Activated CD4-positive, alpha-beta T cell treated with anti-CD3 and anti-CD28 coated beads for 36 hours (primary cell): ENCODE data around the gene GRPEL2. TPM values are rescaled to one million over a fixed set of nuclear protein-coding genes. Genes with fewer than 3 reads are reported as not detected.
A peak's percentile ranks its signal among the peaks of the same experiment; 100 is the strongest.

ENCODE experiments used
- ATAC-seq: fragments of 200-7000 bp; cut with Tn5 transposase; one replicate; pipeline ENCODE4 v1.10.0; 2021; ENCODE audit warnings: mild to moderate bottlenecking, moderate library complexity
- CTCF ChIA-PET: fragments of 350-600 bp; sonication (Branson Sonifier 250); formaldehyde crosslinking; loops from one replicate; lab custom pipeline; 2021; ENCODE audit warnings: antibody characterized with exemption; lab: Charles Lee
- POLR2A ChIA-PET: fragments of 350-600 bp; sonication (Branson Sonifier 250); formaldehyde crosslinking; loops from one replicate; lab custom pipeline; 2021; ENCODE audit warnings: antibody characterized with exemption, inconsistent platforms; lab: Charles Lee
- DNase-seq: peaks from one replicate; pipeline ENCODE4 v3.0.0-alpha.2; 2020
- H3K27ac Mint-ChIP-seq: one replicate; pipeline ENCODE4 v1.8.0; 2021; ENCODE audit warnings: mixed read lengths
- H3K27me3 Mint-ChIP-seq: one replicate; pipeline ENCODE4 v1.8.0; 2021; ENCODE audit warnings: mixed read lengths
- H3K36me3 Mint-ChIP-seq: one replicate; pipeline ENCODE4 v1.8.0; 2021; ENCODE audit warnings: low read depth, mixed read lengths
- H3K4me1 Mint-ChIP-seq: one replicate; pipeline ENCODE4 v1.8.0; 2021; ENCODE audit warnings: mixed read lengths
- H3K4me3 Mint-ChIP-seq: one replicate; pipeline ENCODE4 v1.8.0; 2021; ENCODE audit warnings: mild to moderate bottlenecking, moderate library complexity, mixed read lengths
- H3K9me3 Mint-ChIP-seq: one replicate; pipeline ENCODE4 v1.8.0; 2021; ENCODE audit warnings: low read depth, mixed read lengths
- intact Hi-C, 2 experiments: fragments of 100-400 bp; cut with DNase I in 1 of 2; cut with micrococcal nuclease in 1 of 2; formaldehyde crosslinking; loops; one replicate each; pipeline versions ENCODE4 v1.14.2 to v1.15.1; 2022 to 2024; cut with DNase I, micrococcal nuclease
- total RNA-seq, 2 experiments: library from RNA; stranded (reverse); gene quantifications; one replicate each; pipeline ENCODE4 v1.2.3, GENCODE V29; 2021

The GRPEL2 gene
- total RNA-seq, 2 experiments from 2014 or later: 27.1 to 37.2 TPM

- no peaks in the 10 kb centered on the region for H3K9me3 Mint-ChIP-seq
Observed at GRCh38 chr5:149338364-149338763, 6.9 kb upstream of the GRPEL2 start.

DNA sequence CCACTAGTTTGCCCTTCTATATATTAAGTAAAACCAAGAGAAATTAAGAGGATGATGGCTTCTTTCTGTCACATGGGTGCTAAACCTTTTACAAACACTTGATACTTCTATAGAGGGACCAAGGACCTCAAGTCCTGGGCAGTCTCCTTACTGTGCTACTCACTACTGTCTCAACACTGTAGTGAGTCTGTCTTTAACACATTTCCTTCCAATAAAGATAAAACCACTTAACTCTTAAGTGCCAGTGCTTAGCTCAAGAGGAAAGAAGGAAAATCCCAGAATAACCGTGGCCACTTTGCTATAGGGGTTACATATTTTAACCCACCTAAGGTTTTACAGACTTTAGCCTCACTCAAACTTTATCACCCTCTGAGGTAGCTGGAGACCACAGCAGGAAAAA lies 4.4 kb upstream of the GRPEL2 start:
- Mint-ChIP-seq H3K36me3 (peaks cover 2% of the 10 kb centered on the region), H3K4me1 (peaks cover 15% of the 10 kb centered on the region), H3K27me3 (peaks cover 2% of the 10 kb centered on the region), H3K9me3 (no peaks in the 10 kb centered on the region), H3K4me3 (no peak overlapping the region), H3K27ac (no peak overlapping the region)
- POLR2A ChIA-PET: interaction anchor here (0.6 kb wide), 1 partner anchor 17 kb away, joined by 4 read pairs; the partner anchor contains the start of gene PCYOX1L
- no peak for ATAC-seq
- DNase-seq: no peak
- CTCF ChIA-PET: interaction anchor here (1.0 to 1.7 kb wide), 4 partner anchors 23 to 32 kb away, joined by 4 read pairs; no protein-coding TSS in a partner anchor
- intact Hi-C loops: no loop called here

More at GRCh38 chr5:149338364-149338763, 6.9 kb upstream of the GRPEL2 start:
- no peaks in the 10 kb centered on the region for H3K36me3 Mint-ChIP-seq
- peaks cover 2% of the 10 kb centered on the region for H3K27me3 Mint-ChIP-seq
- CTCF ChIA-PET: interaction anchor here (0.8 kb wide), 1 partner anchor 31 kb away, joined by 3 read pairs; no protein-coding TSS in a partner anchor
- ATAC-seq: no peak
- no peak overlapping the region for H3K27ac Mint-ChIP-seq
- DNase-seq: no peak
- POLR2A ChIA-PET: no interaction called here
- intact Hi-C loops: no loop called here
- no peak overlapping the region for H3K4me3 Mint-ChIP-seq
- no peaks in the 10 kb centered on the region for H3K4me1 Mint-ChIP-seq

DNA sequence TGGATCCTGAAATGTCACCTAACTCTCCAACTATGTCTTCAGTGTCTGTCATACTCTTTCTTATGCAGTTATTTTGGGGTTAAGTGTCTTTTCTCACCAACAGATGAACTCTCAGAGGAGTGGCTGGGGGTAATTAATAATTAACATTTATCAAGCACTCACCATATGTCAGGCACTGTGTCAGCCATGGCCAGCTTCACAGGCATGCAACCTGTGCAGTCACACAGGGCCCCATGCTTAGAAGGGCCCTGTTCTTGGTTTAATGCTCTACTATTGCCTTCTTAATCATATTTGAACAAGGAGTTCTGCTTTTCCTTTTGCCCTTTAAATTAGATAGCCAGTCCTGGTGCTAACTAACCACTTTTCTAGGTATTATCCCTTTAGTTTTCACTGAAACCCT lies 3.4 kb upstream of the GRPEL2 start:
- Mint-ChIP-seq H3K27me3 (peaks cover 2% of the 10 kb centered on the region), H3K9me3 (no peaks in the 10 kb centered on the region), H3K36me3 (peaks cover 10% of the 10 kb centered on the region), H3K27ac (no peak overlapping the region), H3K4me1 (peaks cover 16% of the 10 kb centered on the region), H3K4me3 (no peak overlapping the region)
- ChIA-PET POLR2A (no interaction called here), CTCF (interaction anchor here (0.5 to 1.7 kb wide), 5 partner anchors 19 to 764 kb away, joined by 3 to 8 read pairs (median 4); no protein-coding TSS in a partner anchor)
- intact Hi-C loops: no loop called here
- ATAC-seq (no peak), DNase-seq (no peak)

DNA sequence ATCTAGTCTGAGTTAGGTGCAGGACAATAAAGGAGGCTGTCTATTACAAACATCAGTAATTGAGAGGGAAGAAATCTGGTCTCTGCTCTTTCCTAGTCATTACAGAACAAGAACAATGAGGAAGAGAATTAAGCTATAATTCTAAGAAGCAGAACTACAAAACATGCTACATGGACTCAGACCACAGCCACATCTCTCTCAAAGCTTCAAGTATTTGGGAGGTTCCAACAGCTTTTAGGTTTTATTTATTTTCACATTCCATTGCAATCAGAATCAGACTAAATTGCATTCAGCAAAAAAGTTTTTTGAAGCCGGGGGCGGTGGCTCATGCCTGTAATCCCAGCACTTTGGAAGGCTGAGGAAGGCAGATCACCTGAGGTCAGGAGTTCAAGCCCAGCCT lies 1.1 kb upstream of the GRPEL2 start:
- peak overlapping the region; percentile 96 for H3K4me3 Mint-ChIP-seq
- CTCF ChIA-PET: interaction anchor here (0.9 to 3.2 kb wide), 5 partner anchors 13 to 218 kb away, joined by 3 to 11 read pairs (median 4); no protein-coding TSS in a partner anchor
- intact Hi-C loops: no loop called here
- H3K27ac Mint-ChIP-seq: peak overlapping the region; percentile 99
- ATAC-seq (no peak), DNase-seq (no peak)
- H3K4me1 Mint-ChIP-seq: peaks cover 39% of the 10 kb centered on the region
- H3K9me3 Mint-ChIP-seq: no peaks in the 10 kb centered on the region
- H3K36me3 Mint-ChIP-seq: peaks cover 32% of the 10 kb centered on the region
- POLR2A ChIA-PET: interaction anchor here (1.1 kb wide), 1 partner anchor 9 kb away, joined by 3 read pairs; no protein-coding TSS in a partner anchor
- H3K27me3 Mint-ChIP-seq: no peaks in the 10 kb centered on the region

GRCh38 chr5:149345892-149346222 lies 558 bp downstream of the GRPEL2 start:
- no peaks in the 10 kb centered on the region for H3K27me3 Mint-ChIP-seq
- no peaks in the 10 kb centered on the region for H3K9me3 Mint-ChIP-seq
- peak overlapping the region; percentile 96 for H3K4me3 Mint-ChIP-seq
- H3K36me3 Mint-ChIP-seq: peaks cover 49% of the 10 kb centered on the region
- peak; percentile 6 for ATAC-seq
- ChIA-PET POLR2A (interaction anchor here (0.6 to 3.2 kb wide), 6 partner anchors 9 to 226 kb away, joined by 3 to 22 read pairs (median 6); partner anchors contain the start of genes CSNK1A1 and PCYOX1L), CTCF (interaction anchor here (0.7 to 3.2 kb wide), 10 partner anchors 8 to 577 kb away, joined by 3 to 12 read pairs (median 5); partner anchors contain the start of genes CSNK1A1 and PCYOX1L)
- peaks cover 55% of the 10 kb centered on the region for H3K4me1 Mint-ChIP-seq
- peak overlapping the region; percentile 99 for H3K27ac Mint-ChIP-seq
- peak; percentile 39 for DNase-seq
- intact Hi-C loops: loop anchor here (1.0 to 5.0 kb wide), 6 partner anchors 11 to 1011 kb away; partner anchors contain the start of genes CSNK1A1 (in 2 of the 2), FBXO38 (in 2 of the 2), HMGXB3 (in 1 of the 2) and TCOF1 (in 1 of the 2)

DNA sequence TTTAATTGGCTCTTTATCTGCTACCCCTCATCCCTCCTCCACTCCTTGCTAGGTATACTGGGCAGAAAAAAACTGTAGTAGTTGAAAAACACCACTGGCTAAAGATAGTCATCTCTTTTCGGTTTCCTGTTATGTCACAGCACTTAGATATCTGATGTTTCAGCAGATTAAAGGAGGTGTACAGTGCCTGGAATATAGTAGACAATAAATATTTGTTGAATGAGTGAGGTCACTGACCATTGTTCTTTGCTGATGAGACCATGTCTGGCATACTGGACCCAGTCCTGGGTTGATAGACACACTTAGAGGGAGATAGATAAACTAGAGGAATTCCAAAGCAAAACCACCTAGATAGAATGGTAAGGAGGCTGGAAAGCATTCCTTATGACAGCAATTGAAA lies 3.2 kb downstream of the GRPEL2 start:
- H3K27ac Mint-ChIP-seq: peak overlapping the region; percentile 91
- ATAC-seq (peak; percentile 17), DNase-seq (no peak)
- POLR2A ChIA-PET: interaction anchor here (0.7 kb wide), 1 partner anchor 14 kb away, joined by 3 read pairs; no protein-coding TSS in a partner anchor
- H3K27me3 Mint-ChIP-seq: no peaks in the 10 kb centered on the region
- peaks cover 75% of the 10 kb centered on the region for H3K4me1 Mint-ChIP-seq
- peak overlapping the region; percentile 96 for H3K4me3 Mint-ChIP-seq
- CTCF ChIA-PET: interaction anchor here (2.6 kb wide), 1 partner anchor 9 kb away, joined by 7 read pairs; the partner anchor contains the start of gene PCYOX1L
- peaks cover 72% of the 10 kb centered on the region for H3K36me3 Mint-ChIP-seq
- intact Hi-C loops: loop anchor here in 1 of 2 experiments (5.0 kb wide), 2 partner anchors 966 to 1009 kb away; partner anchors contain the start of genes FBXO38 and TCOF1
- H3K9me3 Mint-ChIP-seq: no peaks in the 10 kb centered on the region

- Mint-ChIP-seq H3K9me3 (no peaks in the 10 kb centered on the region), H3K27me3 (no peaks in the 10 kb centered on the region), H3K4me3 (no peak overlapping the region), H3K4me1 (peaks cover 73% of the 10 kb centered on the region), H3K27ac (peak overlapping the region; percentile 91), H3K36me3 (peaks cover 78% of the 10 kb centered on the region)
- ATAC-seq (no peak), DNase-seq (no peak)
- intact Hi-C loops: loop anchor here in 1 of 2 experiments (5.0 kb wide), 2 partner anchors 967 to 1008 kb away; partner anchors contain the start of genes FBXO38 and TCOF1
- ChIA-PET POLR2A (interaction anchor here (0.7 to 1.1 kb wide), 2 partner anchors 9 to 15 kb away, joined by 3 to 4 read pairs; partner anchors contain the start of gene PCYOX1L), CTCF (interaction anchor here (2.6 kb wide), 1 partner anchor 8 kb away, joined by 7 read pairs; the partner anchor contains the start of gene PCYOX1L)
Observed at GRCh38 chr5:149349382-149349781, 4.1 kb downstream of the GRPEL2 start.

DNA sequence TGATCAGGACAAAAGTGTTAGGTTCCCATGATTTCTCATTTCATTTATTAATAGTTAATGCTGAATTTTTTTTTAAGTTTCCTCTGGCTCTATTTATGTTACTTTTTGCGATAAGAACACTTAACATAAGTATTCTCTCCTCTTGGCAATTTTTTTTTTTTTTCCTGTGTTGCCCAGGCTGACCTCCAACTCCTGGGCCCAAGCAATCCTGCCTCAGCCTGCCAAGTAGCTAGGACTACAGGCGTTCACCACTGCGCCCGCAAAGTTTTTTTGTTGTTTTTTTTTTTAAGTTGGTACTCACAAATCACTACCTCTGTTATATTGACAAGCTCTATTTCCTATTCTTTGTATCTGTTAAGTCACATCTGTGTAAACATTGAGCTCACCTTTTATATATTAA lies 6.9 kb downstream of the GRPEL2 start:
- CTCF ChIA-PET: interaction anchor here (0.9 to 7.8 kb wide), 3 partner anchors 14 to 35 kb away, joined by 3 to 84 read pairs (median 4); no protein-coding TSS in a partner anchor
- H3K36me3 Mint-ChIP-seq: peaks cover 86% of the 10 kb centered on the region
- intact Hi-C loops: no loop called here
- peak overlapping the region; percentile 47 for H3K27ac Mint-ChIP-seq
- peaks cover 84% of the 10 kb centered on the region for H3K4me1 Mint-ChIP-seq
- no peaks in the 10 kb centered on the region for H3K9me3 Mint-ChIP-seq
- H3K27me3 Mint-ChIP-seq: no peaks in the 10 kb centered on the region
- DNase-seq (no peak), ATAC-seq (no peak)
- POLR2A ChIA-PET: no interaction called here
- H3K4me3 Mint-ChIP-seq: no peak overlapping the region

- Mint-ChIP-seq H3K4me1 (peaks cover 79% of the 10 kb centered on the region), H3K9me3 (no peaks in the 10 kb centered on the region), H3K27ac (peak overlapping the region; percentile 24), H3K36me3 (peaks cover 69% of the 10 kb centered on the region), H3K27me3 (no peaks in the 10 kb centered on the region), H3K4me3 (no peak overlapping the region)
- POLR2A ChIA-PET: interaction anchor here (0.5 kb wide), 1 partner anchor 391 kb away, joined by 8 read pairs; no protein-coding TSS in a partner anchor
- intact Hi-C loops: no loop called here
- ATAC-seq (no peak), DNase-seq (no peak)
- CTCF ChIA-PET: interaction anchor here (0.8 to 7.8 kb wide), 4 partner anchors 8 to 222 kb away, joined by 3 to 84 read pairs (median 6); partner anchors contain the start of gene GRPEL2
Observed at GRCh38 chr5:149353911-149354310, 8.6 kb downstream of the GRPEL2 start.

DNA sequence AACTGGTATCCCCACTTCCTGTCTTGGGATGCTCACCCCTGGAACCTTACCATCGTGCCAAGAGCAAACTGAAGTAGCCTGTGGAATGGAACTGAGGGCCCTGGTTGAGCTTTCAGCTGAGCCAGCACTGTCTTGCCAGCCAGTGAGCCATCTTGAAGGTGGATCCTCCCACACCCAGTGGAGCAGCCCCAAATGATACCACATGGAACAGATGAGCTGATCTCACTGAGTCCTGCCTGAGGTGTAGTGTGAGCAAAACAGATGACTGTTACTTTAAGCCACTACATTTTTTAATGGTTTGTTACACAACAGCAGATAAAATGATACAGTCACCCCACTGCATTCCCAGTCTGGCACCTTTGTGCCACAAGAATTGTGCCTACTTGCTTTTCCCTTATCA lies 10.4 kb downstream of the GRPEL2 start:
- Mint-ChIP-seq H3K27me3 (no peaks in the 10 kb centered on the region), H3K4me1 (peaks cover 79% of the 10 kb centered on the region), H3K27ac (peak overlapping the region; percentile 76), H3K4me3 (no peak overlapping the region), H3K9me3 (no peaks in the 10 kb centered on the region), H3K36me3 (peaks cover 57% of the 10 kb centered on the region)
- POLR2A ChIA-PET: interaction anchor here (0.6 to 1.1 kb wide), 3 partner anchors 9 to 11 kb away, joined by 3 to 6 read pairs (median 3); partner anchors contain the start of gene GRPEL2
- intact Hi-C loops: loop anchor here in 1 of 2 experiments (2.0 to 5.0 kb wide), 4 partner anchors 377 to 1057 kb away; partner anchors contain the start of genes CD74, PPARGC1B and SLC26A2
- CTCF ChIA-PET: interaction anchor here (0.7 to 7.8 kb wide), 9 partner anchors 8 to 207 kb away, joined by 3 to 84 read pairs (median 5); partner anchors contain the start of genes CSNK1A1 and GRPEL2
- DNase-seq (peak; percentile 59), ATAC-seq (peak; percentile 17)

DNA sequence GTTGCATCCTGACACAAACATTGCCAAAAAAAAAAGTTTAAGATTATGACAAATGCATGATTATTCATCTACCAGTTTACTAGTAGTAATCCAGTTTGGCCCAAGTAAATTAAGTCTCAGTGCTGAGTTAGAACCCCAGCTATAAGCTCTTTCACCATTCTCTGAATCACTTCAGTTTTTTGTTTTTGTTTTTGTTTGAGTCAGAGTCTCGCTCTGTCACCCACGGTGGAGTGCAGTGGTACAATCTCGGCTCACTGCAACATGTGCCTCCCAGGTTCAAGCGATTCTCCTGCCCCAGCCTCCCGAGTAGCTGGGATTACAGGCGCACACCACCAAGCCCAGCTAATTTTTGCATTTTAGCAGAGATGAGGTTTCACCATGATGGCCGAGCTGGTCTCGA lies 11.1 kb downstream of the GRPEL2 start:
- DNase-seq (peak; percentile 65), ATAC-seq (peak; percentile 7)
- peaks cover 77% of the 10 kb centered on the region for H3K4me1 Mint-ChIP-seq
- CTCF ChIA-PET: interaction anchor here (0.9 to 7.8 kb wide), 8 partner anchors 9 to 206 kb away, joined by 3 to 84 read pairs (median 4); partner anchors contain the start of genes CSNK1A1 and GRPEL2
- peak overlapping the region; percentile 26 for H3K4me3 Mint-ChIP-seq
- POLR2A ChIA-PET: interaction anchor here (0.6 to 1.1 kb wide), 4 partner anchors 9 to 195 kb away, joined by 3 to 6 read pairs (median 4); partner anchors contain the start of gene GRPEL2
- intact Hi-C loops: loop anchor here in 1 of 2 experiments (2.0 to 5.0 kb wide), 4 partner anchors 376 to 1056 kb away; partner anchors contain the start of genes CD74, PPARGC1B and SLC26A2
- no peaks in the 10 kb centered on the region for H3K9me3 Mint-ChIP-seq
- H3K27ac Mint-ChIP-seq: peak overlapping the region; percentile 76
- H3K27me3 Mint-ChIP-seq: no peaks in the 10 kb centered on the region
- peaks cover 52% of the 10 kb centered on the region for H3K36me3 Mint-ChIP-seq
